HFFc6 (cell line): ENCODE data around the gene HNRNPL. TPM values are rescaled to one million over a fixed set of nuclear protein-coding genes. Genes with fewer than 3 reads are reported as not detected.

Experiments
- DNase-seq: peaks from one replicate; pipeline ENCODE4 v3.0.0-alpha.2; 2018
- H3K27ac Mint-ChIP-seq: 2 replicates; pipeline ENCODE4 v1.8.0; 2020; ENCODE audit warnings: mild to moderate bottlenecking, mixed read lengths
- H3K27me3 Mint-ChIP-seq: 2 replicates; pipeline ENCODE4 v1.8.0; 2021; ENCODE audit warnings: mild to moderate bottlenecking, moderate library complexity, mixed read lengths; ENCODE audit not compliant: insufficient read depth
- H3K36me3 Mint-ChIP-seq: 2 replicates; pipeline ENCODE4 v1.8.0; 2021; ENCODE audit warnings: low read depth, mixed read lengths
- H3K4me1 Mint-ChIP-seq: 2 replicates; pipeline ENCODE4 v1.8.0; 2020; ENCODE audit warnings: low read depth, mixed read lengths
- H3K4me3 Mint-ChIP-seq: 2 replicates; pipeline ENCODE4 v1.8.0; 2020; ENCODE audit warnings: mild to moderate bottlenecking, moderate library complexity, mixed read lengths
- H3K9me3 Mint-ChIP-seq: 2 replicates; pipeline ENCODE4 v1.8.0; 2020; ENCODE audit warnings: mild to moderate bottlenecking, mixed read lengths
- total RNA-seq, 6 experiments: library from RNA; stranded (reverse); fragmentation: NEBNext Ultra II Directional; extraction: Animal tissue kit (Norgen Biotek cat#: 25700); gene quantifications; 2 replicates in 1 of 6; 3 replicates in 5 of 6; pipeline ENCODE4 v1.2.3, GENCODE V29; 2021
- TF ChIP-seq, protein P1 (sequence below): fragments of 200-600 bp; sonication (generic); IDR thresholded peaks from 2 replicates; pipeline ENCODE4 v1.5.0; 2021; ENCODE audit warnings: antibody characterized with exemption, mild to moderate bottlenecking

Gene HNRNPL
- total RNA-seq, 6 experiments from 2014 or later: 337 to 467 (median 441) TPM

DNA sequence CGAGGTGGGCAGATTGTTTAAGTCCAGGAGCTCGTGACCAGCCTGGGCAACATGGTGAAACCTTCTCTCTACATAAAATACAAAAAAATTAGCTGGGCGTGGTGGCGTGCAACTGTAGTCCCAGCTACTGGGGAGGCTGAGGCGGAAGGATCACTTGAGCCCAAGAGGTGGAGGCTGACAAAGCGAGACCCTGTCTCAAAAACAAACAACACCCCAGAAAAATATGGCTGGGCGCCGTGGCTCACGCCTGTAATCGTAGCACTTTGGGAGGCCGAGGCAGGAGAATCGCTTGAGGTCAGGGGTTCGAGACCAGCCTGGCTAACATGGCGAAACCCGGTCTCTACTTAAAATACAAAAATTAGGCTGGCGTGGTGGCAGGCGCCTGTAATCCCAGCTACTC, 3.4 kb upstream of the HNRNPL start:
- Mint-ChIP-seq H3K36me3 (peaks cover 9% of the 10 kb centered on the region), H3K27me3 (peaks cover 5% of the 10 kb centered on the region), H3K4me3 (peak overlapping the region; percentile 94), H3K9me3 (peaks cover 5% of the 10 kb centered on the region; the same call in 1 of the 2 replicates), H3K4me1 (peaks cover 29% of the 10 kb centered on the region), H3K27ac (peak overlapping the region; percentile 99)
- DNase-seq: no peak
- TF ChIP-seq, protein P1, sequence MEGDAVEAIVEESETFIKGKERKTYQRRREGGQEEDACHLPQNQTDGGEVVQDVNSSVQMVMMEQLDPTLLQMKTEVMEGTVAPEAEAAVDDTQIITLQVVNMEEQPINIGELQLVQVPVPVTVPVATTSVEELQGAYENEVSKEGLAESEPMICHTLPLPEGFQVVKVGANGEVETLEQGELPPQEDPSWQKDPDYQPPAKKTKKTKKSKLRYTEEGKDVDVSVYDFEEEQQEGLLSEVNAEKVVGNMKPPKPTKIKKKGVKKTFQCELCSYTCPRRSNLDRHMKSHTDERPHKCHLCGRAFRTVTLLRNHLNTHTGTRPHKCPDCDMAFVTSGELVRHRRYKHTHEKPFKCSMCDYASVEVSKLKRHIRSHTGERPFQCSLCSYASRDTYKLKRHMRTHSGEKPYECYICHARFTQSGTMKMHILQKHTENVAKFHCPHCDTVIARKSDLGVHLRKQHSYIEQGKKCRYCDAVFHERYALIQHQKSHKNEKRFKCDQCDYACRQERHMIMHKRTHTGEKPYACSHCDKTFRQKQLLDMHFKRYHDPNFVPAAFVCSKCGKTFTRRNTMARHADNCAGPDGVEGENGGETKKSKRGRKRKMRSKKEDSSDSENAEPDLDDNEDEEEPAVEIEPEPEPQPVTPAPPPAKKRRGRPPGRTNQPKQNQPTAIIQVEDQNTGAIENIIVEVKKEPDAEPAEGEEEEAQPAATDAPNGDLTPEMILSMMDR: no peak

DNA sequence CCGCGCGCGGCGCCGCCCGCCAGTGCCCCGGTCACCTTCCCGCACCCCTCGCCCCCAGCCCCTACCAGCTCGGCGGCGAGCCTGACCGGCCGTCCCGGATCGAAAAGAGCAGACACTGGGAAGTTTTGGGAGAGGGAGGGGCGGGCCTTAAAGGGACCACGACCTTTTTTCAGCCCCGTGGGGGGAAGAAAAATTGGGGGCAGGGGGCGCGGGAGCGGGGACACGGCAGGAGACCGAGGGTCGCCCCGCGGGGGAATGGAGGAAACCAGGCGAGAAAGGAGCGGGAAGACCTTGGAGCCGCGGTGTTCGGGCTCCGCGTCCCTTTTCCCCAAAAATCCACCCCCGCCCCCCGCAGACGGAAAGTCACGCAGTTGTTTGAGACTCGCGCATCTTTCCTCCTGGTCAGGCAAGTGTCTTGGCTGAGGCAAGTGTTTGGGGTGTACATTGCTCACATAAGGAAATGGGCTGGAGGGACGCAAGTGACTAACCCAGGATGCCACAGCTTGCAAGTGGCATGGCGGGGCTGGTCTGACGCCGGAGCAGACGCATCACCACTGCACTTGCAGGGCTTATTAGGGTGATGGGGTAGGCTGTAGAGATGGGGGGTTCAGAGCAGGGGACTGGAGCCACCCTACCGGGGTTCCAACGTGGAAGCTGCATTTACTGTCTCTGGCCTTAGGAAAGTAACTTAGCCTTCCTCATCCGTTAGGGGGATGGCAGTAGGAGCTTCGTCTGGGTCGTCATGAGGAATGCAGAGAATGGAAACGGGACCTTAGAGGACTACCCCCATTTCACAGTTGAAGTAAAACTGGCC, 2.7 kb upstream of the HNRNPL start:
- peak; percentile 85 for DNase-seq
- Mint-ChIP-seq H3K27me3 (peaks cover 5% of the 10 kb centered on the region), H3K4me3 (peak overlapping the region; percentile 94)

DNA sequence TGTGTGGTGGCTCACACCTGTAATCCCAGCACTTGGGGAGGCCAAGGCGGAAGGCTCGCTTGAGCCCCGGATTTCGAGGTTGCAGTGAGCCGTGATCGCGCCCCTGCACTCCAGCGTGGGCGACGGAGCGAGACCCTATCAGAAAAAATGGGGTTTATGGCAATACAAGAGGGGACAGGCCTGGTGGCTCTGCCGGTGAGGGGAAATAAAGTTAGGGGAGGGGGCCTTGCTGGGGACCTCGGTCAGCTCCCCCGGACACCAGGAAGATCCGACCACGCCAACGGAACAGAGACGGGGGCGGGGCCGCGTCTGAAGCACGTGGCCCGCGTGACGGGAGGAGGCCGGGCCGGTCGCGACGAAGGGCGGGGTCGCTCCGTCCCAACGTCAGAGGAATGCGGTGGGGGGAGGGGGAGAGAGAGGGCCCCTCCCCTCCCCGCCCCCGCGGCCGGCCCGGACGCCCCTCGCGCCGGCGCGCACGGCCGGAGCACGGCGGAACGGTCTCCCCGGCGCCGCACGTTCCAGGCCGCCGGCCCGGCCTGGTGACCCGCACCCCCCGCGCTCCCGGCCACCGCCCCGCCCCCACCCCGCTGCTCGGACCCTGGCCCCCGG, 1.9 kb upstream of the HNRNPL start:
- Mint-ChIP-seq H3K27me3 (peaks cover 5% of the 10 kb centered on the region), H3K36me3 (peaks cover 22% of the 10 kb centered on the region), H3K4me3 (peak overlapping the region; percentile 92), H3K9me3 (peaks cover 3% of the 10 kb centered on the region; the same call in 1 of the 2 replicates), H3K4me1 (peaks cover 37% of the 10 kb centered on the region), H3K27ac (peak overlapping the region; percentile 98)
- DNase-seq: peak; percentile 83
- TF ChIP-seq, protein P1: no peak

More for the DNA sequence above, 2.7 kb upstream of the HNRNPL start:
- Mint-ChIP-seq H3K4me1 (peaks cover 37% of the 10 kb centered on the region), H3K27ac (peak overlapping the region; percentile 99), H3K36me3 (peaks cover 17% of the 10 kb centered on the region), H3K9me3 (peaks cover 5% of the 10 kb centered on the region; the same call in 1 of the 2 replicates)
- TF ChIP-seq, protein P1: 0 out of 2 replicates have a peak, but pooled peaks have one; percentile 7

DNA sequence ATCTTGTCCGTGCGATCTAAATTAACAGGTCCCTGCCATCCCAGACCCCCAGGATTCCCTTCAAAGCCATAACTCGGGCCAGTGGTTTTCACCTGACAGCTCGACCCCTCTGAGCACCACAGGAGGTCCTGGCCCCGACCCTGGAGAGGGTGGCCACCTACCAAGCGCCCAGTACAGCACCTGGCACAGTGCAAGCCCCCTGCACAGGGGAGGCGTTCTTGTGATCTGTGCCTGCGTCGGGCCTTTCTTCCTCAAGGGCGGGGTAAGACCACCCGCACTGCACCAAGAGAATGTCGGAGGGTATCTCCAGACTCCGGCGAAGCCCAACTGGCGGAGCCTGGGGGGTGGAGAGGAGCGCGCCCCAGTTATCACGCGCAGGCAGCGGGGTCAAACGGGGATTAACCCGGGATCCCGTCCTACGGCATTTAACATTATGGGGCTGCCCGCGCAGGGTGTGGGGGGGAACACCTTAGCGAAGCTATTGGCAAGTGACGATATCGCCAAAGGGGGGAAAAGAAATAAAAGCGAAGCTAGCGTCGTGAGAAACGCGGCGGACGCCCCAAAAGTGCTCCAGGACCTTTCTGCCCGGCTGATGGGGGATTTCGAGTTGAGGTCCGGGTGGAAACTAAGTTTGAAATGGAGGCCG, 1.3 kb upstream of the HNRNPL start:
- Mint-ChIP-seq H3K4me3 (peak overlapping the region; percentile 92), H3K9me3 (no peaks in the 10 kb centered on the region), H3K27ac (peak overlapping the region; percentile 98), H3K4me1 (peaks cover 39% of the 10 kb centered on the region), H3K36me3 (peaks cover 24% of the 10 kb centered on the region), H3K27me3 (peaks cover 5% of the 10 kb centered on the region)
- DNase-seq: no peak
- TF ChIP-seq, protein P1: no peak

DNA sequence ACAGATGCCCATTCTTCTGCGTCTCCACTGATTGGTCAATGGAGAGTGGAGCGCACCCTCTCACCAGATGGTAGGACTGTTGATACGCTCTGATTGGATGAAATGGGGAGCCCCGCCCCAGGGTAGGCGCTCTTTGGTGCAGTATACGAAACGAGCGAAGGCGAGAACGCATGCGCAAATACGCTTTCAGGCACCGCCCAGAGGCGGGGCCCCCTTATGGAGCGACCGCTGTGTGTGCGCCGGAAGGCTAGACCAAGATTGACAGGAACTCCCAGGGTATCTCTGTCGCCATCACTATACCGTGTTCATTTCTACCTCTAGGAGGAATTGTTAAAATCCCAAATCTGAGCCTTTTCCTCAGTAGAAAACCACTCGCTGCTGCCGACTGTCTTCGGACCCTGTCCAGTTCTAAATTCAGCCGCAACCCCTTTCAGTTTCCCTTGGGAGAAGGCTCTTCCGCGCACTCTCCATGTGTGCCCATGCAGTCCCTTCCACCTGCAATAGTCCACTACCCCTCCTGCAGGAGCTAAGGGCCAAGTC, 720 bp upstream of the HNRNPL start:
- peak overlapping the region; percentile 98 for H3K27ac Mint-ChIP-seq
- TF ChIP-seq, protein P1: peak; percentile 47
- peaks cover 44% of the 10 kb centered on the region for H3K4me1 Mint-ChIP-seq
- H3K4me3 Mint-ChIP-seq: peak overlapping the region; percentile 92
- DNase-seq: no peak
- no peaks in the 10 kb centered on the region for H3K9me3 Mint-ChIP-seq
- peaks cover 5% of the 10 kb centered on the region for H3K27me3 Mint-ChIP-seq
- H3K36me3 Mint-ChIP-seq: peaks cover 30% of the 10 kb centered on the region
